ENCODE measurements around the gene FBLN1. TPM values are rescaled to one million over a fixed set of nuclear protein-coding genes. Genes with fewer than 3 reads are reported as not detected.

FBLN1 gene
- total and polyA plus RNA-seq, 2 of the 8 experiments (the other 6 are each of a cell fraction or from before 2014, with no cell fraction given): 159 to 168 TPM

DNA sequence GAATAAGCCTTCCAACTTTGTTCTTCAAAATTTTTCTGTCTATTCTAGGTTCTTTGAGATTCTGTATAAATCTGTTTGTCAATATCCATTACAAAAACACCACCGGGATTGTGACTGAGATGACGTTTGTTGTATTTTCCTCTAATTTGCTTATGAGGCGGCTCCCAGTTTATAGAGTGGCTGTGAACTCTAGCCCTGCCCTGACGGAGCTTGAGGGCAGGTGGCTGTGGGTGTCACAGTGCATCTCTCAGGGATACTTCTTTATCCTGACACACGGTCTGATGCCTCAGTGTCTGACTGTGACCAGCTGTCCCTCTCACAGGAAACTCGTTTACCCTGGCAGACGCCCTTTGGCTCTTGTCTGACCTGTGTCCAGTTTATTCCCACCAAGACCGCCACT is 115.3 kb downstream of the FBLN1 start:
- Histone ChIP-seq H4K20me1 (replicated peaks in 1 of 2; ENCODE audit: control insufficient read depth in 1 of 2, insufficient read depth in 2 of 2, low read length in 2 of 2) (no peaks in the 10 kb centered on the region), H3K79me2 (ENCODE audit: control insufficient read depth in 1 of 2, insufficient read depth in 2 of 2, low read length in 2 of 2) (no peaks in the 10 kb centered on the region), H4K8ac (ENCODE audit: extremely low read depth, insufficient read depth, low read length) (no peak overlapping the region), H3K79me1 (ENCODE audit: low read depth, low read length) (no peaks in the 10 kb centered on the region), H3K23ac (ENCODE audit: insufficient read length) (no peak overlapping the region), H4K5ac (ENCODE audit: insufficient read length, low read depth, low read length) (no peak overlapping the region), H3K4me1 (replicated peaks in 1 of 4; ENCODE audit: control insufficient read depth in 3 of 4, insufficient read depth in 4 of 4, low read length in 3 of 4) (peaks cover 1 to 3% (median 3%) of the 10 kb centered on the region in 4 experiments; a peak in 4 of 7 replicates), H3K27me3 (replicated peaks in 1 of 4; ENCODE audit: control insufficient read depth in 3 of 4, extremely low read depth in 1 of 4, insufficient read depth in 3 of 4, low read length in 3 of 4) (no peaks in the 10 kb centered on the region), H3K56ac (replicated peaks; ENCODE audit: insufficient read length, low read depth, low read length) (no peak overlapping the region), H2BK5ac (ENCODE audit: low read depth, low read length) (no peak overlapping the region), H3K9ac (replicated peaks in 1 of 4; ENCODE audit: extremely low read depth in 1 of 4, low read depth in 3 of 4, low read length in 3 of 4) (no peak overlapping the region), H3K18ac (ENCODE audit: extremely low read depth, low read length) (no peak overlapping the region), H4K91ac (replicated peaks; ENCODE audit: insufficient read length, low read length) (no peak overlapping the region), H2BK20ac (ENCODE audit: low read length) (no peak overlapping the region), H3K4me3 (ENCODE audit: extremely low read depth in 1 of 4, insufficient read depth in 2 of 4, low read depth in 3 of 4, low read length in 4 of 4) (no peak overlapping the region), H3K14ac (ENCODE audit: insufficient read length) (no peak overlapping the region), H3K9me3 (ENCODE audit: insufficient read depth in 2 of 2, low read depth in 1 of 2, low read length in 1 of 2) (no peaks in the 10 kb centered on the region), H3K27ac (ENCODE audit: low read depth, low read length) (no peak overlapping the region), H2AFZ (ENCODE audit: low read length) (no peak overlapping the region), H3K36me3 (ENCODE audit: control insufficient read depth in 2 of 4, insufficient read depth in 4 of 4, low read length in 3 of 4) (no peaks in the 10 kb centered on the region), H2AK5ac (ENCODE audit: low read depth, low read length) (no peak overlapping the region), H3K4me2 (ENCODE audit: insufficient read depth in 1 of 2, low read depth in 2 of 2, low read length in 2 of 2) (no peak overlapping the region), H3K23me2 (ENCODE audit: low read depth, low read length) (0 out of 2 replicates have a peak, but pooled peaks cover 3% of the 10 kb centered on the region), H2BK120ac (replicated peaks; ENCODE audit: low read depth, low read length) (no peak overlapping the region), H2BK12ac (ENCODE audit: low read depth, low read length) (no peak overlapping the region), H3K4ac (replicated peaks; ENCODE audit: insufficient read length, low read depth, low read length) (no peak overlapping the region), H2BK15ac (ENCODE audit: low read length) (no peak overlapping the region)
- FAIRE-seq (no peak), DNase-seq (ENCODE audit: low read depth in 1 of 2, low spot score in 2 of 2) (no peak)
- 90% methylated on average over 5 of the region's 8 CpGs; no CpG with 5 or more reads in 1 of the 2 experiments for WGBS, 2 experiments (ENCODE audit: extremely low coverage in 1 of 2, insufficient coverage in 1 of 2, insufficient read length in 1 of 2, insufficient replicate concordance in 2 of 2, low coverage in 1 of 2, low lambda C conversion rate in 2 of 2, missing lambda C conversion rate in 1 of 2)
- TF ChIP-seq, protein P1, sequence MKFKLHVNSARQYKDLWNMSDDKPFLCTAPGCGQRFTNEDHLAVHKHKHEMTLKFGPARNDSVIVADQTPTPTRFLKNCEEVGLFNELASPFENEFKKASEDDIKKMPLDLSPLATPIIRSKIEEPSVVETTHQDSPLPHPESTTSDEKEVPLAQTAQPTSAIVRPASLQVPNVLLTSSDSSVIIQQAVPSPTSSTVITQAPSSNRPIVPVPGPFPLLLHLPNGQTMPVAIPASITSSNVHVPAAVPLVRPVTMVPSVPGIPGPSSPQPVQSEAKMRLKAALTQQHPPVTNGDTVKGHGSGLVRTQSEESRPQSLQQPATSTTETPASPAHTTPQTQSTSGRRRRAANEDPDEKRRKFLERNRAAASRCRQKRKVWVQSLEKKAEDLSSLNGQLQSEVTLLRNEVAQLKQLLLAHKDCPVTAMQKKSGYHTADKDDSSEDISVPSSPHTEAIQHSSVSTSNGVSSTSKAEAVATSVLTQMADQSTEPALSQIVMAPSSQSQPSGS (IDR thresholded peaks at IDR 0.05; ENCODE audit: low read length): no peak
- no peak for TF ChIP-seq CBX5 (IDR thresholded peaks at IDR 0.05; ENCODE audit: low read depth, low read length)
- ChIA-PET CTCF (ENCODE audit: partially characterized antibody) (no interaction called here), POLR2A (ENCODE audit: partially characterized antibody) (interaction anchor here (1.9 kb wide), 1 partner anchor 11 kb away, joined by 5 read pairs; no protein-coding TSS in a partner anchor)

Measured in H1 (cell line).